MCF 10A (cell line): Measurements from ENCODE around the gene CCDC88B. TPM values are rescaled to one million over a fixed set of nuclear protein-coding genes. Genes with fewer than 3 reads are reported as not detected.
"Not testable (repeated sequence)": the region's sequence is repeated elsewhere in the genome, so short reads cannot be mapped to it uniquely, and the experiment has no call there.

ENCODE experiments used
- BruUV-seq: library from RNA; stranded (reverse); fragments of 400-500 nt; replicated peaks from 2 replicates; lab custom pipeline; 2021; lab: Mats Ljungman, UMichigan
- CTCF ChIA-PET: fragments of 300-600 bp; sonication (Branson Sonifier 250); formaldehyde crosslinking; extraction: SDS; loops from one replicate; lab custom pipeline; 2021; ENCODE audit warnings: antibody characterized with exemption, inconsistent platforms; lab: Yijun Ruan, JAX
- POLR2A ChIA-PET: fragments of 300-600, 350-650 bp; sonication (Branson Sonifier 250); formaldehyde crosslinking; extraction: SDS; loops from one replicate; lab custom pipeline; 2020; ENCODE audit warnings: antibody characterized with exemption, inconsistent platforms; lab: Yijun Ruan, JAX
- DNase-seq: peaks from one replicate; pipeline ENCODE4 v3.0.0-alpha.2; 2018; ENCODE audit not compliant: unreplicated experiment
- H3K27ac Mint-ChIP-seq: one replicate; pipeline ENCODE4 v1.8.0; 2022; ENCODE audit warnings: mild to moderate bottlenecking, low read depth, mixed read lengths; ENCODE audit not compliant: unreplicated experiment
- H3K27me3 Mint-ChIP-seq: one replicate; pipeline ENCODE4 v1.8.0; 2022; ENCODE audit warnings: mixed read lengths; ENCODE audit not compliant: insufficient read depth, unreplicated experiment
- H3K36me3 Mint-ChIP-seq: one replicate; pipeline ENCODE4 v1.8.0; 2022; ENCODE audit warnings: mild to moderate bottlenecking, moderate library complexity, mixed read lengths; ENCODE audit not compliant: insufficient read depth, unreplicated experiment
- H3K4me1 Mint-ChIP-seq: one replicate; pipeline ENCODE4 v1.8.0; 2022; ENCODE audit warnings: mixed read lengths; ENCODE audit not compliant: insufficient read depth, unreplicated experiment
- H3K4me3 Mint-ChIP-seq: one replicate; pipeline ENCODE4 v1.8.0; 2022; ENCODE audit warnings: mild to moderate bottlenecking, moderate library complexity, mixed read lengths; ENCODE audit not compliant: unreplicated experiment
- H3K9me3 Mint-ChIP-seq: one replicate; pipeline ENCODE4 v1.8.0; 2022; ENCODE audit warnings: mixed read lengths; ENCODE audit not compliant: unreplicated experiment
- CTCF ChIP-seq: fragments of 200-600 bp; IDR thresholded peaks from one replicate; pipeline ENCODE4 v1.8.0; 2022; ENCODE audit warnings: antibody characterized with exemption, mild to moderate bottlenecking; ENCODE audit not compliant: unreplicated experiment
- intact Hi-C: fragments of 100-400 bp; cut with micrococcal nuclease; formaldehyde crosslinking; loops from 2 replicates; pipeline ENCODE4 v1.14.1; 2022
- total RNA-seq: library from RNA; stranded (reverse); gene quantifications from 2 replicates; pipeline ENCODE4 v1.2.3, GENCODE V29; 2022

Gene CCDC88B
- total RNA-seq, 1 experiment from 2014 or later, result 4.2 TPM

- Mint-ChIP-seq H3K36me3 (peaks cover 59% of the 10 kb centered on the region), H3K4me3 (no peak overlapping the region), H3K4me1 (peaks cover 28% of the 10 kb centered on the region), H3K27me3 (no peaks in the 10 kb centered on the region), H3K27ac (no peak overlapping the region), H3K9me3 (no peaks in the 10 kb centered on the region)
- no TSS peak for BruUV-seq
- ChIA-PET CTCF (interaction anchor here (1.5 to 10.2 kb wide), 3 partner anchors 16 to 134 kb away, joined by 3 to 148 read pairs (median 95); partner anchors contain the start of gene RPS6KA4), POLR2A (interaction anchor here (1.3 to 5.8 kb wide), 3 partner anchors 12 to 69 kb away, joined by 5 to 285 read pairs (median 64); partner anchors contain the start of genes CCDC88B, ESRRA and PPP1R14B)
- no peak for DNase-seq
- intact Hi-C loops, result no loop called here
- no peak for TF ChIP-seq CTCF
Observed at GRCh38 chr11:64314805-64315561, 25.0 kb upstream of the CCDC88B start.

GRCh38 chr11:64315667-64316526 lies 24.1 kb upstream of the CCDC88B start:
- Mint-ChIP-seq H3K4me3 (peak overlapping the region; percentile 86), H3K36me3 (peaks cover 57% of the 10 kb centered on the region), H3K4me1 (peaks cover 35% of the 10 kb centered on the region), H3K27ac (peak overlapping the region; percentile 93)
- CTCF ChIA-PET, result interaction anchor here (0.5 to 10.2 kb wide), 11 partner anchors 8 to 98 kb away, joined by 3 to 148 read pairs (median 6); partner anchors contain the start of gene RPS6KA4
- BruUV-seq, H3K27me3 Mint-ChIP-seq, DNase-seq, H3K9me3 Mint-ChIP-seq, intact Hi-C loops: not testable (repeated sequence)
- POLR2A ChIA-PET, result interaction anchor here (0.6 to 5.8 kb wide), 14 partner anchors 8 to 840 kb away, joined by 3 to 285 read pairs (median 28); partner anchors contain the start of genes BAD, CCDC88B, ESRRA and GPR137

- POLR2A ChIA-PET, result interaction anchor here (0.6 to 5.8 kb wide), 20 partner anchors 8 to 1696 kb away, joined by 3 to 285 read pairs (median 12); partner anchors contain the start of genes B3GAT3, BAD, CCDC88B and ESRRA
- H3K27ac Mint-ChIP-seq, result peak overlapping the region; percentile 93
- TSS peak; percentile 100 for BruUV-seq
- H3K4me3 Mint-ChIP-seq, result peak overlapping the region; percentile 86
- H3K27me3 Mint-ChIP-seq, result no peaks in the 10 kb centered on the region
- no peak for TF ChIP-seq CTCF
- CTCF ChIA-PET, result interaction anchor here (0.5 to 10.2 kb wide), 17 partner anchors 9 to 184 kb away, joined by 3 to 148 read pairs (median 6); partner anchors contain the start of gene RPS6KA4
- intact Hi-C loops, result loop anchor here (1.0 kb wide), 1 partner anchor 39 kb away; no protein-coding TSS in a partner anchor
- peaks cover 41% of the 10 kb centered on the region for H3K4me1 Mint-ChIP-seq
- H3K36me3 Mint-ChIP-seq, result peaks cover 59% of the 10 kb centered on the region
- H3K9me3 Mint-ChIP-seq, result no peaks in the 10 kb centered on the region
- DNase-seq, result peak; percentile 77
Observed at GRCh38 chr11:64316672-64317324, 23.2 kb upstream of the CCDC88B start.
